ENCODE measurements around the gene MCF2L.
"Not testable (repeated sequence)": the region's sequence is repeated elsewhere in the genome, so short reads cannot be mapped to it uniquely, and the experiment has no call there.

Gene MCF2L

GRCh38 chr13:113016526-113017295, 47.7 kb downstream of the MCF2L start:
- no peak for DNase-seq (ENCODE audit: low read depth in 2 of 2)

- DNase-seq (ENCODE audit: low read depth in 2 of 2), result no peak
Observed at GRCh38 chr13:113017506-113018215, 48.6 kb downstream of the MCF2L start.

GRCh38 chr13:113018676-113019465, 49.9 kb downstream of the MCF2L start:
- DNase-seq (ENCODE audit: low read depth in 2 of 2), result no peak

- DNase-seq (ENCODE audit: low read depth in 2 of 2), result no peak
Observed at GRCh38 chr13:113020323-113021080, 51.5 kb downstream of the MCF2L start.

- DNase-seq (ENCODE audit: low read depth in 2 of 2), result no peak
Observed at GRCh38 chr13:113021391-113021790, 52.4 kb downstream of the MCF2L start.

GRCh38 chr13:113021811-113022210, 52.8 kb downstream of the MCF2L start:
- no peak for DNase-seq (ENCODE audit: low read depth in 2 of 2)

GRCh38 chr13:113022391-113022744, 53.4 kb downstream of the MCF2L start:
- DNase-seq (ENCODE audit: low read depth in 2 of 2), result no peak

GRCh38 chr13:113022745-113023574, 53.9 kb downstream of the MCF2L start:
- DNase-seq (ENCODE audit: low read depth in 2 of 2), result no peak

- DNase-seq (ENCODE audit: low read depth in 2 of 2), result no peak
Observed at GRCh38 chr13:113023694-113024430, 54.8 kb downstream of the MCF2L start.

- DNase-seq (ENCODE audit: low read depth in 2 of 2), result no peak
Observed at GRCh38 chr13:113024466-113024865, 55.5 kb downstream of the MCF2L start.

GRCh38 chr13:113026391-113026910, 57.4 kb downstream of the MCF2L start:
- no peak for DNase-seq (ENCODE audit: low read depth in 2 of 2)

- no peak for DNase-seq (ENCODE audit: low read depth in 2 of 2)
Observed at GRCh38 chr13:113027095-113027494, 58.1 kb downstream of the MCF2L start.

GRCh38 chr13:113027566-113027965, 58.6 kb downstream of the MCF2L start:
- DNase-seq (ENCODE audit: low read depth in 2 of 2), result no peak

- DNase-seq (ENCODE audit: low read depth in 2 of 2), result no peak
Observed at GRCh38 chr13:113028336-113029060, 59.5 kb downstream of the MCF2L start.

GRCh38 chr13:113029061-113029445, 60.0 kb downstream of the MCF2L start:
- no peak for DNase-seq (ENCODE audit: low read depth in 2 of 2)

GRCh38 chr13:113029487-113030258, 60.7 kb downstream of the MCF2L start:
- DNase-seq (ENCODE audit: low read depth in 2 of 2), result peak; percentile 39 to 51

- DNase-seq (ENCODE audit: low read depth in 2 of 2), result not testable (repeated sequence)
Observed at GRCh38 chr13:113030259-113030640, 61.2 kb downstream of the MCF2L start.

- DNase-seq (ENCODE audit: low read depth in 2 of 2), result no peak
Observed at GRCh38 chr13:113031465-113031864, 62.5 kb downstream of the MCF2L start.

GRCh38 chr13:113032291-113032690, 63.3 kb downstream of the MCF2L start:
- no peak for DNase-seq (ENCODE audit: low read depth in 2 of 2)
